GM23248 (cell line): Measurements from ENCODE around the gene CCS. TPM values are rescaled to one million over a fixed set of nuclear protein-coding genes. Genes with fewer than 3 reads are reported as not detected.

ENCODE experiments used
- DNase-seq: peaks from one replicate; pipeline ENCODE4 v3.0.0-alpha.2; 2015
- H2AFZ ChIP-seq: fragments of 200-600 bp; sonication (generic); 2 replicates; pipeline ENCODE4 v1.6.1; 2016; ENCODE audit warnings: antibody characterized with exemption
- H3F3A ChIP-seq: fragments of 200-600 bp; sonication (generic); 2 replicates; pipeline ENCODE4 v1.6.1; 2016; ENCODE audit warnings: mild to moderate bottlenecking, antibody characterized with exemption, mixed run types; ENCODE audit not compliant: insufficient read depth
- H3K27ac ChIP-seq: fragments of 200-600 bp; sonication (generic); 2 replicates; pipeline ENCODE4 v1.5.1; 2016; ENCODE audit warnings: mild to moderate bottlenecking
- H3K27me3 ChIP-seq: fragments of 200-600 bp; sonication (generic); replicated peaks from 2 replicates; pipeline ENCODE4 v1.6.1; 2016; ENCODE audit warnings: mild to moderate bottlenecking; ENCODE audit not compliant: insufficient read depth
- H3K36me3 ChIP-seq: fragments of 200-600 bp; sonication (generic); 2 replicates; pipeline ENCODE4 v1.6.1; 2016; ENCODE audit warnings: low read depth, mild to moderate bottlenecking
- H3K4me1 ChIP-seq: fragments of 200-600 bp; sonication (generic); 2 replicates; pipeline ENCODE4 v1.6.1; 2016; ENCODE audit warnings: mild to moderate bottlenecking; ENCODE audit not compliant: insufficient read depth
- H3K4me2 ChIP-seq: fragments of 200-600 bp; sonication (generic); one replicate; pipeline ENCODE4 v1.6.1; 2016; ENCODE audit warnings: mild to moderate bottlenecking; ENCODE audit not compliant: unreplicated experiment
- H3K4me3 ChIP-seq: fragments of 200-600 bp; sonication (generic); 2 replicates; pipeline ENCODE4 v1.5.1; 2016; ENCODE audit warnings: mild to moderate bottlenecking
- H3K79me2 ChIP-seq: fragments of 200-600 bp; sonication (generic); 2 replicates; pipeline ENCODE4 v1.6.1; 2016; ENCODE audit warnings: mild to moderate bottlenecking; ENCODE audit not compliant: insufficient read depth
- H3K9ac ChIP-seq: fragments of 200-600 bp; sonication (generic); 2 replicates; pipeline ENCODE4 v1.6.1; 2016; ENCODE audit warnings: mild to moderate bottlenecking
- H3K9me2 ChIP-seq: fragments of 200-600 bp; sonication (generic); 2 replicates; pipeline ENCODE4 v1.6.1; 2016; ENCODE audit warnings: mixed run types, mild to moderate bottlenecking, moderate library complexity; ENCODE audit not compliant: insufficient read depth
- H3K9me3 ChIP-seq: fragments of 200-600 bp; sonication (generic); one replicate; pipeline ENCODE4 v1.6.1; 2017; ENCODE audit warnings: low read depth
- H4K20me1 ChIP-seq: fragments of 200-600 bp; sonication (generic); 2 replicates; pipeline ENCODE4 v1.6.0; 2016; ENCODE audit not compliant: insufficient read depth
- EZH2 ChIP-seq: fragments of 200-600 bp; sonication (generic); IDR thresholded peaks from 2 replicates; pipeline ENCODE4 v1.6.1; 2018; ENCODE audit warnings: antibody characterized with exemption, mild to moderate bottlenecking; ENCODE audit not compliant: insufficient read depth, poor library complexity, severe bottlenecking
- EZH2phosphoT487 ChIP-seq: fragments of 200-600 bp; sonication (generic); IDR thresholded peaks from 2 replicates; pipeline ENCODE4 v1.6.1; 2018; ENCODE audit warnings: antibody characterized with exemption, moderate library complexity, mild to moderate bottlenecking, low read depth; ENCODE audit not compliant: insufficient read depth
- WGBS, 2 experiments: methylation state at CpG; one replicate each; pipeline ENCODE4 v1.1.6; 2015 to 2017; ENCODE audit warnings: low lambda C conversion rate in 2 of 2, low coverage in 1 of 2; ENCODE audit errors: missing lambda C conversion rate in 2 of 2; 5-methylcytosine and 5-hydroxymethylcytosine counted together
- in situ Hi-C: fragments of 300-500 bp; cut with MboI; formaldehyde crosslinking; loops from 2 replicates; pipeline ENCODE4 v1.15.0; 2020
- polyA plus RNA-seq: library from polyadenylated mRNA; unstranded; fragments of >200 nt; fragmentation: Nextera tagmentation; extraction: Ambion mirVana; gene quantifications from 2 replicates; pipeline ENCODE4 v1.2.1, GENCODE V29; 2016
- total RNA-seq: library from RNA; depleted of rRNA; stranded (reverse); fragments of >200 nt; shearing (Covaris generic); gene quantifications from 2 replicates; pipeline ENCODE4 v1.2.3, GENCODE V29; 2014

Gene CCS
- total and polyA plus RNA-seq, 2 experiments from 2014 or later, result 28.0 to 44.2 TPM

- Histone ChIP-seq H3K27me3 (no peaks in the 10 kb centered on the region), H3K4me3 (no peak overlapping the region), H2AFZ (no peak overlapping the region), H3F3A (no peaks in the 10 kb centered on the region), H4K20me1 (no peaks in the 10 kb centered on the region), H3K27ac (no peak overlapping the region), H3K9ac (no peak overlapping the region), H3K4me2 (no peak overlapping the region), H3K9me3 (no peaks in the 10 kb centered on the region), H3K9me2 (no peaks in the 10 kb centered on the region), H3K4me1 (peaks cover 7% of the 10 kb centered on the region; the same call in 1 of the 2 replicates), H3K36me3 (no peaks in the 10 kb centered on the region), H3K79me2 (peaks cover 7% of the 10 kb centered on the region; the same call in 1 of the 2 replicates)
- WGBS, 2 experiments, result 50% methylated on average over 16 of the region's 16 CpGs
- no peak for TF ChIP-seq EZH2
- no peak for TF ChIP-seq EZH2phosphoT487
- no peak for DNase-seq
- in situ Hi-C loops, result no loop called here
These were observed 44.0 kb upstream of the CCS start for GRCh38 chr11:66548774-66549630.

- in situ Hi-C loops, result no loop called here
- H3K27me3 ChIP-seq, result no peaks in the 10 kb centered on the region
- H3K9me2 ChIP-seq, result no peaks in the 10 kb centered on the region
- no peaks in the 10 kb centered on the region for H3K9me3 ChIP-seq
- no peak overlapping the region for H3K4me3 ChIP-seq
- H3K27ac ChIP-seq, result no peak overlapping the region
- H3K4me2 ChIP-seq, result no peak overlapping the region
- DNase-seq, result no peak
- H4K20me1 ChIP-seq, result no peaks in the 10 kb centered on the region
- WGBS, 2 experiments, result 85 to 92% methylated on average over 3 of the region's 3 CpGs
- no peak overlapping the region for H2AFZ ChIP-seq
- H3F3A ChIP-seq, result no peaks in the 10 kb centered on the region
- peaks cover 6% of the 10 kb centered on the region; the same call in 1 of the 2 replicates for H3K4me1 ChIP-seq
- peaks cover 7% of the 10 kb centered on the region; the same call in 1 of the 2 replicates for H3K79me2 ChIP-seq
- no peak overlapping the region for H3K9ac ChIP-seq
- TF ChIP-seq EZH2, result no peak
- no peak for TF ChIP-seq EZH2phosphoT487
- H3K36me3 ChIP-seq, result no peaks in the 10 kb centered on the region
These were observed 43.3 kb upstream of the CCS start for GRCh38 chr11:66549696-66550095.

- Histone ChIP-seq H2AFZ (no peak overlapping the region), H3K79me2 (no peaks in the 10 kb centered on the region), H3K27me3 (no peaks in the 10 kb centered on the region), H3K36me3 (no peaks in the 10 kb centered on the region), H4K20me1 (no peaks in the 10 kb centered on the region), H3K27ac (no peak overlapping the region), H3K4me3 (no peak overlapping the region), H3K4me2 (no peak overlapping the region), H3K9me2 (no peaks in the 10 kb centered on the region), H3K9ac (no peak overlapping the region), H3F3A (no peaks in the 10 kb centered on the region), H3K9me3 (no peaks in the 10 kb centered on the region), H3K4me1 (no peaks in the 10 kb centered on the region)
- 54 to 59% methylated on average over 4 of the region's 4 CpGs for WGBS, 2 experiments
- DNase-seq, result no peak
- in situ Hi-C loops, result no loop called here
- no peak for TF ChIP-seq EZH2
- no peak for TF ChIP-seq EZH2phosphoT487
These were observed 42.1 kb upstream of the CCS start for GRCh38 chr11:66550887-66551286.

GRCh38 chr11:66554602-66555001 lies 38.4 kb upstream of the CCS start:
- peaks cover 9% of the 10 kb centered on the region for H3K27me3 ChIP-seq
- in situ Hi-C loops, result no loop called here
- H3K9me3 ChIP-seq, result no peaks in the 10 kb centered on the region
- H3K27ac ChIP-seq, result no peak overlapping the region
- H3K9me2 ChIP-seq, result no peaks in the 10 kb centered on the region
- H3K4me1 ChIP-seq, result no peaks in the 10 kb centered on the region
- H3K9ac ChIP-seq, result no peak overlapping the region
- H3K4me2 ChIP-seq, result no peak overlapping the region
- no peak overlapping the region for H3K4me3 ChIP-seq
- no peaks in the 10 kb centered on the region for H3K36me3 ChIP-seq
- no peaks in the 10 kb centered on the region for H3F3A ChIP-seq
- no peak for DNase-seq
- H2AFZ ChIP-seq, result no peak overlapping the region
- TF ChIP-seq EZH2 (no peak), EZH2phosphoT487 (no peak)
- H4K20me1 ChIP-seq, result no peaks in the 10 kb centered on the region
- 53 to 57% methylated on average over 5 of the region's 5 CpGs for WGBS, 2 experiments
- H3K79me2 ChIP-seq, result no peaks in the 10 kb centered on the region
